Measurements from ENCODE around the gene FNIP2.
"Not testable (repeated sequence)": the region's sequence is repeated elsewhere in the genome, so short reads cannot be mapped to it uniquely, and the experiment has no call there.

Gene FNIP2

GRCh38 chr4:158768555-158769174 lies at the start of gene FNIP2:
Gene FNIP2, plus strand, starts transcription at chr4:158769026. Its CDS starts 187 bp downstream, at chr4:158769213.
- DNase-seq (ENCODE audit: low spot score) = peak; percentile 54

GRCh38 chr4:158721680-158722079 lies 47.1 kb upstream of the FNIP2 start:
- DNase-seq (ENCODE audit: low spot score) = no peak

GRCh38 chr4:158722291-158722916 lies 46.4 kb upstream of the FNIP2 start:
- peak; percentile 20 for DNase-seq (ENCODE audit: low spot score)

GRCh38 chr4:158722917-158723793 lies 45.7 kb upstream of the FNIP2 start, which contains the start of gene PPID:
Gene PPID, minus strand, starts transcription at chr4:158723396. Its CDS starts 108 bp downstream, at chr4:158723288.
- peak; percentile 88 for DNase-seq (ENCODE audit: low spot score)

GRCh38 chr4:158724637-158725036 lies 44.2 kb upstream of the FNIP2 start:
- peak; percentile 56 for DNase-seq (ENCODE audit: low spot score)

- DNase-seq (ENCODE audit: low spot score) = peak; percentile 18
Observed at GRCh38 chr4:158726633-158727032, 42.2 kb upstream of the FNIP2 start.

GRCh38 chr4:158728236-158728635 lies 40.6 kb upstream of the FNIP2 start:
- peak; percentile 37 for DNase-seq (ENCODE audit: low spot score)

- peak; percentile 76 for DNase-seq (ENCODE audit: low spot score)
Observed at GRCh38 chr4:158729716-158730559, 38.9 kb upstream of the FNIP2 start.

- DNase-seq (ENCODE audit: low spot score) = no peak
Observed at GRCh38 chr4:158738866-158739265, 30.0 kb upstream of the FNIP2 start.

- DNase-seq (ENCODE audit: low spot score) = no peak
Observed at GRCh38 chr4:158739600-158739999, 29.2 kb upstream of the FNIP2 start.

- no peak for DNase-seq (ENCODE audit: low spot score)
Observed at GRCh38 chr4:158741326-158742021, 27.4 kb upstream of the FNIP2 start.

GRCh38 chr4:158746537-158746936 lies 22.3 kb upstream of the FNIP2 start:
- DNase-seq (ENCODE audit: low spot score) = not testable (repeated sequence)

- no peak for DNase-seq (ENCODE audit: low spot score)
Observed at GRCh38 chr4:158750379-158750778, 18.4 kb upstream of the FNIP2 start.

GRCh38 chr4:158754385-158755180 lies 14.2 kb upstream of the FNIP2 start:
- no peak for DNase-seq (ENCODE audit: low spot score)

GRCh38 chr4:158755819-158756218 lies 13.0 kb upstream of the FNIP2 start:
- DNase-seq (ENCODE audit: low spot score) = not testable (repeated sequence)

GRCh38 chr4:158756588-158756987 lies 12.2 kb upstream of the FNIP2 start:
- no peak for DNase-seq (ENCODE audit: low spot score)

GRCh38 chr4:158758142-158758541 lies 10.7 kb upstream of the FNIP2 start:
- DNase-seq (ENCODE audit: low spot score) = no peak

GRCh38 chr4:158758703-158759102 lies 10.1 kb upstream of the FNIP2 start:
- DNase-seq (ENCODE audit: low spot score) = no peak

GRCh38 chr4:158759539-158759938 lies 9.3 kb upstream of the FNIP2 start:
- not testable (repeated sequence) for DNase-seq (ENCODE audit: low spot score)

- no peak for DNase-seq (ENCODE audit: low spot score)
Observed at GRCh38 chr4:158760866-158761265, 8.0 kb upstream of the FNIP2 start.
